Stomach (tissue), 4 donors: ENCODE measurements around the gene ATN1.

Experiments
- CTCF ChIP-seq, 7 experiments: fragments of 450-650 bp in 4 of 7; fragments of 200-600 bp in 3 of 7; sonication (generic) in 3 of 7; IDR thresholded peaks; one replicate each; pipeline ENCODE4 v1.5.1; 2016 to 2019; ENCODE audit warnings: antibody characterized with exemption in 7 of 7, control low read depth in 2 of 7, mild to moderate bottlenecking in 1 of 7
- POLR2A ChIP-seq, 4 donors: fragments of 450-650 bp; IDR thresholded peaks; one replicate each; pipeline ENCODE4 v1.6.1; 2016; ENCODE audit warnings: antibody characterized with exemption in 4 of 4, control low read depth in 2 of 4, mild to moderate bottlenecking in 1 of 4, moderate library complexity in 1 of 4
- POLR2AphosphoS5 ChIP-seq, 3 donors: sonication (generic); formaldehyde crosslinking; IDR thresholded peaks; one replicate each; pipeline ENCODE4 v1.6.1; 2016; ENCODE audit warnings: antibody characterized with exemption in 3 of 3

DNA sequence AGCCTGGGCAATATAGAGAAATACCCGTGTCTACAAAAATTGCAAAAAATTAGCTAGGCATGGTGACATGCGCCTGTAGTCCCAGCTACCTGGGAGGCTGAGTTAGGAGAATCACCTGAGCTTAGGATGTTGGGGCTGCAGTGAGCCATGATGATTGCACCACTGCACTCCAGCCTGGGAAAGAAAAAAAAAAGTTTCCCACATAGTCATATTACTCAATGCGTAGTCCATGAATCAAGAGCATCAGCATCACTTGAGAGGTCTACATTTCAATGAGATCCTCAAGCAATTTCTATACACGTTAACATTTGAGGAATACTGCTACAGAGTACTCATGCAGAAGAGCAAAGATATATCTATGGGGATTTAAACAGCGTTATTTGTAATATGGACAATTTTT lies 28.3 kb upstream of the ATN1 start:
- TF ChIP-seq POLR2AphosphoS5 (IDR thresholded peaks at IDR 0.05), result no peak
- no peak for TF ChIP-seq CTCF (IDR thresholded peaks at IDR 0.05)
- no peak for TF ChIP-seq POLR2A (IDR thresholded peaks at IDR 0.05)
